HCT116 (cell line): Measurements from ENCODE around the gene SUN2.

Experiments
- CEBPB ChIP-seq: IDR thresholded peaks from 2 replicates; pipeline ENCODE4 v1.6.1; 2012; ENCODE audit warnings: low read depth
- EZH2 ChIP-seq: fragments of 200-600 bp; sonication (generic); IDR thresholded peaks from 2 replicates; pipeline ENCODE4 v1.6.1; 2017; ENCODE audit warnings: antibody characterized with exemption, mixed run types
- EZH2phosphoT487 ChIP-seq: fragments of 200-600 bp; IDR thresholded peaks from 2 replicates; pipeline ENCODE4 v1.6.1; 2018; ENCODE audit warnings: antibody characterized with exemption, borderline replicate concordance
- FOSL1 ChIP-seq: IDR thresholded peaks from 2 replicates; pipeline ENCODE4 v1.6.1; 2012; ENCODE audit warnings: low read depth
- POLR2A ChIP-seq: IDR thresholded peaks from 2 replicates; pipeline ENCODE4 v1.7.0; 2011; ENCODE audit warnings: borderline replicate concordance; ENCODE audit not compliant: insufficient read depth, insufficient read length; ENCODE audit errors: extremely low read depth
- POLR2AphosphoS5 ChIP-seq: IDR thresholded peaks from 2 replicates; pipeline ENCODE4 v1.6.1; 2011; ENCODE audit warnings: mild to moderate bottlenecking, low read depth, low read length, moderate library complexity
- RAD21 ChIP-seq: IDR thresholded peaks from 2 replicates; pipeline ENCODE4 v1.6.1; 2012; ENCODE audit warnings: low read depth, mild to moderate bottlenecking
- REST ChIP-seq: IDR thresholded peaks from 2 replicates; pipeline ENCODE4 v1.6.1; 2012; ENCODE audit warnings: low read depth
- SIN3A ChIP-seq: IDR thresholded peaks from 2 replicates; pipeline ENCODE4 v1.6.1; 2012; ENCODE audit warnings: low read depth
- TCF7L2 ChIP-seq: IDR thresholded peaks from 2 replicates; pipeline ENCODE4 v1.7.0; 2011; ENCODE audit warnings: borderline replicate concordance, inconsistent platforms; ENCODE audit not compliant: insufficient read depth, insufficient read length; ENCODE audit errors: extremely low read depth
- YY1 ChIP-seq: IDR thresholded peaks from 2 replicates; pipeline ENCODE4 v1.6.1; 2011; ENCODE audit warnings: low read length, low read depth, moderate library complexity, mild to moderate bottlenecking; ENCODE audit not compliant: insufficient replicate concordance; ENCODE audit errors: extremely low read depth
- TF ChIP-seq, protein P1 (sequence below), 3 experiments: fragments of 200-600 bp in 1 of 3; sonication (generic) in 1 of 3; IDR thresholded peaks in 2 of 3; conservative IDR thresholded peaks in 1 of 3; 2 replicates each; pipeline ENCODE4 v1.5.1; 2012 to 2017; ENCODE audit warnings: low read depth in 2 of 3, low read length in 2 of 3, antibody characterized with exemption in 1 of 3, borderline replicate concordance in 1 of 3, control low read depth in 1 of 3, mild to moderate bottlenecking in 1 of 3, mixed read lengths in 1 of 3, mixed run types in 1 of 3, moderate library complexity in 1 of 3; ENCODE audit not compliant: insufficient read depth in 1 of 3
- TF ChIP-seq, protein P2 (sequence below): IDR thresholded peaks from 2 replicates; pipeline ENCODE4 v1.6.1; 2012

DNA sequence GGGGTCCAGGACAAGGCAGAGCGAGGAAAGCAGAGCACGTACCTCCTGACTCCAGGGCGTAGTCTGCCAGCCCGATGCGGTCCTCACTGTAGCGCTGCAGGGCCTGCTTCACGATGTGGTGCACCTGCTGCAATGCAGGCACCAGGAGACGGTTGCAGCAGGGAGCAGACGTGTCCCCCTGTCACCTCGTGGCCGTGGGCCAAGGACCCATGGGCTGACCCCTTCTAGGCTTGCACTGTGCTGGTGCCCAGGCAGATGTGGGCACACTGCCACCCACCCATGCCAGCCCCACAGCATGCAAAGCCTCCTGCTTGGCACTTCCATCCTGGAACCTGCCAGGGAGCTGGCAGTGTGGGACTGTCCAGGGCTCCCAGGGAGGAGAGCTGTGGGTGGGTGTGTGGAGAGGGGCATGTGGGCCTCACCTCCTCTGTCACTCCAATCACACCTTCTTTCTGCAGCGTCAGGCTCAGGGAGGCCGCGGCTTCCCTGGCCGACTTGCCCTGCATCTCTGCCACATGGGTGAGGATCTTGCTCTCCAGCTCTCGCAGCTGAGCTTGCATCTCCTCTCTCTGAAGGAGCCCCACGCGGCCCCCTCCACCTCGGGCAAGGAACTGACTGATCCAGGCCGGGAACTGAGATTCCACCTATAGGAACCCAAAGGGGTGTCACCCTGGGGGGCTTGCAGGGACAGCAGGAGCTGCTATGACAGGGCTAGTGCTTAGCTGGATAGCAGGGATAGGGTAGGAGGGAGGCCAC, 16.3 kb downstream of the SUN2 start:
- TF ChIP-seq, protein P1, sequence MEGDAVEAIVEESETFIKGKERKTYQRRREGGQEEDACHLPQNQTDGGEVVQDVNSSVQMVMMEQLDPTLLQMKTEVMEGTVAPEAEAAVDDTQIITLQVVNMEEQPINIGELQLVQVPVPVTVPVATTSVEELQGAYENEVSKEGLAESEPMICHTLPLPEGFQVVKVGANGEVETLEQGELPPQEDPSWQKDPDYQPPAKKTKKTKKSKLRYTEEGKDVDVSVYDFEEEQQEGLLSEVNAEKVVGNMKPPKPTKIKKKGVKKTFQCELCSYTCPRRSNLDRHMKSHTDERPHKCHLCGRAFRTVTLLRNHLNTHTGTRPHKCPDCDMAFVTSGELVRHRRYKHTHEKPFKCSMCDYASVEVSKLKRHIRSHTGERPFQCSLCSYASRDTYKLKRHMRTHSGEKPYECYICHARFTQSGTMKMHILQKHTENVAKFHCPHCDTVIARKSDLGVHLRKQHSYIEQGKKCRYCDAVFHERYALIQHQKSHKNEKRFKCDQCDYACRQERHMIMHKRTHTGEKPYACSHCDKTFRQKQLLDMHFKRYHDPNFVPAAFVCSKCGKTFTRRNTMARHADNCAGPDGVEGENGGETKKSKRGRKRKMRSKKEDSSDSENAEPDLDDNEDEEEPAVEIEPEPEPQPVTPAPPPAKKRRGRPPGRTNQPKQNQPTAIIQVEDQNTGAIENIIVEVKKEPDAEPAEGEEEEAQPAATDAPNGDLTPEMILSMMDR (IDR thresholded peaks at IDR 0.05 in 2 of 3, conservative IDR thresholded peaks at IDR 0.05 in 1 of 3; ENCODE audit: borderline replicate concordance in 1 of 3, insufficient read depth in 1 of 3, low read depth in 2 of 3, low read length in 2 of 3): no peak
- TF ChIP-seq, protein P2, sequence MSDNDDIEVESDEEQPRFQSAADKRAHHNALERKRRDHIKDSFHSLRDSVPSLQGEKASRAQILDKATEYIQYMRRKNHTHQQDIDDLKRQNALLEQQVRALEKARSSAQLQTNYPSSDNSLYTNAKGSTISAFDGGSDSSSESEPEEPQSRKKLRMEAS: no peak
- TF ChIP-seq EZH2: no peak
- TF ChIP-seq POLR2AphosphoS5: no peak
- TF ChIP-seq TCF7L2: no peak
- no peak for TF ChIP-seq EZH2phosphoT487
- TF ChIP-seq CEBPB: no peak
- TF ChIP-seq FOSL1: no peak
- no peak for TF ChIP-seq YY1
- no peak for TF ChIP-seq POLR2A
- no peak for TF ChIP-seq REST
- TF ChIP-seq SIN3A: no peak
- no peak for TF ChIP-seq RAD21
